Stimulated activated CD4-positive, alpha-beta T cell treated with anti-CD3 and anti-CD28 coated beads, TNF-alpha, amount 100 ng/mL, for 4 hours (primary cell): ENCODE measurements around the gene TRPV5.
"Not testable (repeated sequence)": the region's sequence is repeated elsewhere in the genome, so short reads cannot be mapped to it uniquely, and the experiment has no call there.

ENCODE experiments used
- DNase-seq, 3 experiments: peaks; one replicate each; pipeline ENCODE4 v3.0.0-alpha.2; 2020; ENCODE audit warnings: low read depth in 3 of 3

TRPV5 gene

DNA sequence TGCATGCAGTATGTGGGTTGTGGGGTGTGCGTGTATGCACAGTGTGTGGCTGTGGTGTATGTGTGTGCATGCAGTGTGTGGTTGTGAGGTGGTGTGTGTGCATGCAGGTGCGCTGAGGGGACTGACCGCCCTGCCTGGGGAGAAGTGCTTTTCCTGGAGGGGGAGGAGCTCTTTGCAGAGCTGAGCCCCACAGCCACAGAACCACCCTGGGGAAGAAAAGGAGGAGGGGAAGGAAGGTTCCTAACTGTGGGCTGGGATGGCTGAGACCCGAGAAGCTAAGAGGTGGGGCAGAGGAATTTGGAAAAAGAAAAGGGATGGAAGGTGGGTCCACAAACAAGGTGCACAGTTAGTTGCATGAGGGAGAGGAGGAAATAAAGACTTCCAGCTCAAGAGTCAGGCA is at the start of gene TRPV5:
Gene TRPV5 (minus strand): TSS at position 123 of the 400 bp plus-strand sequence. CDS start 287 bp downstream, outside the sequence.
- no peak for DNase-seq

- DNase-seq, result not testable (repeated sequence)
Observed at GRCh38 chr7:142978402-142978801, 44.9 kb upstream of the TRPV5 start.

DNA sequence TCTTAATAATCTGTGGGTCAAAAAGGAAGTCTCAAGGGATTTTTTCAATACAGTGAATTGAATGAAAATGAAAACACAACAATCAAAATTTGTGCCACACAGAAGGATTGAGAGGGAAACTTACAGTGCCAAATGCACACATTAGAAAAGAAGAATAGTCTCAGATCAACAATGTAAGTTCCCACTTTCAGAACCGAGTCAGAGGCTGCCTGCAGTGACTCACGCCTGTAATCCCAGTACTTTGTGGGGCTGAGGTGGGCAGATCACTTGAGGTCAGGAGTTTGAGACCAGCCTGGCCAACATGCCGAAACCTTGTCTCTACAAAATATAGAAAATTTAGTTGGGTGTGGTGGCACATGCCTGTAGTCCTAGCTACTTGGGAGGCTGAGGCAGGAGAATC is 41.1 kb upstream of the TRPV5 start:
- no peak for DNase-seq

GRCh38 chr7:142969183-142969582 is 35.6 kb upstream of the TRPV5 start:
- no peak for DNase-seq

DNA sequence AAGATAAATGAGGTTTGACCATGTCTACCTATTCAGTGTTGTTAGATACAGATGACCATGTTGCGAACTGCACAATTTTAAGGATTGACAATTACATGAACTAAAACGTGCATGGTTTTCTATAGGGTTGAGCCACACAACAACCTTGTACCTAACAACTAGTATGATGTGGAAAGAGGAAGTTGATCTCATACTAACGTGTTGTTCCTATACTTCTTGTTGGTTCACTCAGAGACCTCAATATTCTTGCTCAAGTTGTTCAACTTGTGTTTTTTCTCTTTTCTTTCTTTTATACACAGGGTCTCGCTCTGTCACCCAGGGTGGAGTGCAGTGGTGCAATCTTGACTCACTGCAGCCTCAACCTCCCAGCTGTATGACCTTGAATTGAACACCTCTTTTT is 34.7 kb upstream of the TRPV5 start:
- no peak for DNase-seq

GRCh38 chr7:142964502-142965246 is 31.1 kb upstream of the TRPV5 start:
- no peak for DNase-seq

DNA sequence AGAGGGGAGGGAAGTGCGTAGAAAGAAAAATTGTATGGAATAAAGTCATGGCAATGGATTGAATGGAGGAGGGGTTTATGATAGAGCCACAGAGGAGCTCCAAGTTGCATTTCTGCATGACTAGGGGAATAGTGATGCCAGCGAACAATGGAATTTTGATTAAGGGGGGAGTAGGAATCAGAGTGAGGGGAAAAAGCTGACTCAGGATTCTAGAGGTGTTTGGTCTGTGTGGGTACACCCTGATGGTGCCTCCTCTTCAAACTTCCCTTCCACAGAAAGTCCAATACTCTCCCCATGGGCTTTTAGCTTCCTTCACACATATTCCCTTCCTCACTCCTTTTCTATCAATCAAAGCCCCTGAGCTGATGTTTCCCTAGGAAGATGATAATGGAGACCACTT is 30.4 kb upstream of the TRPV5 start:
- no peak for DNase-seq

- no peak for DNase-seq
Observed at GRCh38 chr7:142962991-142963390, 29.4 kb upstream of the TRPV5 start.

DNA sequence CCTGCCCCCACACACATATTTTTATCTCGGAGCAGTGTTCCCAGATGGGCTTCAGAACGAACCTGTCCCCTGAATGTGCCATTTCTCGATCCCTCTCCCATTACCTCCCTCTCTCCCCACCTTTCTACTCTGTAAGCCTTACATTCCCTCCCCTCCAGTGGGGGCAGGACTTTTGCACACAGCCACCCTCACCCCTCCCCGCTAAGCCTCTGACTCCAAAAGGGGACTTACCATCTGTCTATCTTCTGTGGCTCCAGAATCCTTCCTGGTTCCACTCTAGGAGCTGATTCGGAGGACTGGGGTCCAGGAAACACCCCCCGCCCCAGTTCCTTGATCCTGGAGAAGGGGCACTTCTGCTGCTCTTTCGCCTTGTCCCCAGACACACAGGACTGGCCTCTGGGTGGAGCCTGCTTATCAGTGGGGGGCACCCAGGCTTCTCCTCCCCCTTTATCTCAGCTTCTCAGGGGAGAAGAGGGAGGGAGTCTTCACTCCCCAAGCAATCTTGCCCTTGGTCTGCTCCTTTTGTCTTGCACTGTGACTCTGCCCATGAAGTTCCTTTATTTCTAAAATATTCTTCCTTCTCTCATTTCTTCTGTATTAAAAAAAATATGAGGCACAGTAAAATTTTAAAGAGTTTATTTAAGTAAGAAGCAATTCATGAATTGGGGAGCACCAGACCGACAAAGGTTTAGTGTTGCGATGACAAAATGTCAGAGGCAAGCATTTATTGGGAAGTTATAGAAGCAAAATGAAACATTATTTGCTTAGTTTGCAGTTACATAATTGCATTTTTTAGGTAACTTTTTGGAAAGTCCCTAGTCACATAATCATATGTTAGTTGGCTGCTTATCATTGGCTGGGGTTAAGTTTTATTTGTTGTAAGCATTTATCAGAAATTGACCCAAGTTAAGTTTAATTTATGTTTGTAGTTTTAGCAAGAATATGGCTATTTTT is 28.7 kb upstream of the TRPV5 start, which contains the start of gene KEL:
Gene KEL (minus strand): TSS at position 391 of the 954 bp plus-strand sequence. CDS start 157 bp downstream, at position 234.
- DNase-seq, result no peak

DNA sequence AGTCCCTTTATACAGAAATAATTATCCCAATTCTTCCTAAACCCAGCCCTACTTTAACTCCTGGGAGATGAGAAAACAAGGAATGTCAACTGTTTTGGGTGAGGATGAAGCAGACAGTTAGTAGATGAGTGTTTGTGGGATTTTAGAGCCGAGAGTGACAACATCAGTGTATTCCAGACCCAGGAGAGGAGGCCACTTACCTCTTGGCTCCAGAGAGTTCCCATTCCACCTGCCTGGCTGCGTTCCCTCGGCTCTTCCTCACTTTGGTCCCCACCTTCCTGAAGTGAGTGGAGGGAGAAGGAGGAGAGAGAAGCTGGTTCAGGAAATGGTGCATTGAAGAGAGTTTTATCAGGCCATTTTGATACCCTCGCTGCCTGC is 28.0 kb upstream of the TRPV5 start:
- DNase-seq, result no peak

GRCh38 chr7:142960955-142961512 is 27.5 kb upstream of the TRPV5 start:
- no peak for DNase-seq

GRCh38 chr7:142959202-142959601 is 25.7 kb upstream of the TRPV5 start:
- no peak for DNase-seq

GRCh38 chr7:142957723-142958122 is 24.2 kb upstream of the TRPV5 start:
- no peak for DNase-seq

DNA sequence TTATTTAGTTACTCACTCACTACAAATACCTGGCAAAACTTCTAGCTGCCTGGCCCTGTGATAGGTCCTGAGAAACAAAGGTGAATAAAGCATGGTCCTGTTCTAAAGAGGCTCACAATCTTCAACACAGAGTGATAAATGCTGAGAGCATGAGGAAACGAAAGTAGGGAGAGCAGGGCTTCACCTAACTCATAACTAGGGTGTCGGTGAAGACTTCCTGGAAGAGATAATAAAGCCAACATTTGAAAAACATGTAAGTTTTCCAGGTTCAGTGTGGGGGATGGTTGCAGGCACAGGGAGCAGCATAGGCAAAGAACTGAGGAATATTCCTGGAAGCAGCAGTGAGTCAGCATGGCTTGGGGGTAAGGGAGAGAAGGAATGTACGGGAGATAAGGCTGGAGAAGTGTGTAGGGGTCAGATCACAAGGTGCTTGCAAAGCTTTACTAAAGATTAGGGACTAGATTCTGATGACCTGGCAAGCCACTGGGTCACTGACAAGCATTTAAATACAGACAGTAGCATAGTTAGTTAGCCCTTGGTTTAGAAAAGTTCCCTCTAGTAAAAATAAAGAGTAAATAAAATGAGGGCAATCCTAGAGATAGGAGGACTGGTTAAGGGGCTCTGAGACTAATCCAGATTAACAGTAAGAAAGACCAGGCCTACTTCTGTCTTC is 23.5 kb upstream of the TRPV5 start:
- DNase-seq, result no peak

- DNase-seq, result no peak
Observed at GRCh38 chr7:142954680-142955268, 21.2 kb upstream of the TRPV5 start.

DNA sequence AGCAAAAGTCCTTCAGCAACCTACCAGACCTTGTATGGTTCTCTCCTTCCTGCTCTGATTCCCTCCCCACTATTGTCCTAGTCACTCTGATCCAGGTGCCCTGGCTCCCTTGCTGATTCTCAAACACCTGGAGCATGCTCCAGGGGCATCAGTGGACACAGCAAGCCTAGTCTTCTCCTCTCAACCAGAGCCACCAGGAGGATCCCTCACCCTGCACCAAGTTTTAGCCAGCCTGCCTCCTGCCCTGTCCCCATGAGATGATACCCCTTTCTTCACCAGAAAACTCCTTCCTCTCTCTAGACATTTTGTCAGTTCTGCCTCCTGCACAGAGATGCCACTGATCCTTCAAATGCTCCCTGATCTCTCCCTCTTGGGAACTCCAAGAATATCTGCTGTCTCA is 16.7 kb upstream of the TRPV5 start:
- DNase-seq, result no peak

GRCh38 chr7:142948603-142949002 is 15.1 kb upstream of the TRPV5 start:
- DNase-seq, result no peak

GRCh38 chr7:142945001-142945400 is 11.5 kb upstream of the TRPV5 start:
- no peak for DNase-seq

DNA sequence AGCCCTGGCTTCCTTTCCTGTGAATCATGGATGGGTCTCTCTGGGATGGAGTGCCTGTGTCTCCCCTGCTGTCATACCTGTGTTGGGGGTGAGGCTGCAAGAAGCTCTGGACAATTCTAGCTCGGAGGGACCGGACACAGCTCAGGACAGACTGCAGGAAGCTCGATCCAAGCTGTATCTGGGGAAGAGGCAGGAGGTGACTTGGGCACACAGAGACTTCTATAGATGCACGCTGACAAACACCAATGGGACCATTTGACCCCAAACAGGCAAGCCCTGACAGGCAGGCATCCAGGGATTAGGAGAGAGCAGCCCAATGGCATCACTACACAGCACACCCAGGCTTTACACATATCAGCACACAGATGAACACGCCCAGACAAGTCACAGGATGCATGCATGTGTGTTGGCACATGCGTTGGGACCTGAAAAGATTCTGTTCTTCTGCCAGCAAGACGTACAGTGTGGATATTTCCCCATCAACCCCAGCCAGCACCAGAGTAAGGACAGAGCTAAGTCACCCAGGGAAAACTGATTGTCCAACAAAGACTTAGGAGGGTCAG is 10.2 kb upstream of the TRPV5 start:
- DNase-seq, result no peak

- no peak for DNase-seq
Observed at GRCh38 chr7:142942746-142943145, 9.2 kb upstream of the TRPV5 start.

GRCh38 chr7:142941541-142941940 is 8.0 kb upstream of the TRPV5 start:
- DNase-seq, result no peak
